OCI-LY7 (cell line): ENCODE data around the gene PPM1M. TPM values are rescaled to one million over a fixed set of nuclear protein-coding genes. Genes with fewer than 3 reads are reported as not detected.

ENCODE experiments used
- BruUV-seq: library from RNA; stranded (reverse); fragments of 400-500 nt; replicated peaks from 2 replicates; lab custom pipeline; 2021; lab: Mats Ljungman, UMichigan
- CTCF ChIA-PET: fragments of 300-600 bp; sonication (Branson Sonifier 250); formaldehyde crosslinking; loops from one replicate; lab custom pipeline; 2022; ENCODE audit warnings: antibody characterized with exemption; ENCODE audit not compliant: unreplicated experiment; lab: Charles Lee
- POLR2A ChIA-PET: fragments of 300-600 bp; sonication (Branson Sonifier 250); formaldehyde crosslinking; loops from one replicate; lab custom pipeline; 2022; ENCODE audit warnings: antibody characterized with exemption; lab: Charles Lee
- DNase-seq: peaks from one replicate; pipeline ENCODE4 v3.0.0-alpha.2; 2015; ENCODE audit warnings: low spot score
- H2AFZ ChIP-seq: fragments of 200-600 bp; sonication (generic), shearing (Covaris generic); 2 replicates; pipeline ENCODE4 v1.6.1; 2014; ENCODE audit warnings: mild to moderate bottlenecking, antibody characterized with exemption, low read length, moderate library complexity
- H3K27ac ChIP-seq: fragments of 200-600 bp; sonication (generic); 2 replicates; pipeline ENCODE4 v1.5.1; 2014; ENCODE audit warnings: mixed run types, low read depth, mild to moderate bottlenecking, moderate library complexity, low read length, inconsistent platforms; ENCODE audit not compliant: poor library complexity, severe bottlenecking
- H3K36me3 ChIP-seq: fragments of 200-600 bp; sonication (generic); 2 replicates; pipeline ENCODE4 v1.6.1; 2014; ENCODE audit warnings: mild to moderate bottlenecking, antibody characterized with exemption, low read length, moderate library complexity, mixed read lengths; ENCODE audit not compliant: insufficient read depth
- H3K4me1 ChIP-seq: fragments of 200-600 bp; sonication (generic); 2 replicates; pipeline ENCODE4 v1.5.1; 2014; ENCODE audit warnings: mild to moderate bottlenecking, low read length; ENCODE audit not compliant: insufficient read depth, poor library complexity, severe bottlenecking
- H3K4me2 ChIP-seq: fragments of 200-600 bp; sonication (generic); 2 replicates; pipeline ENCODE4 v1.6.1; 2014; ENCODE audit warnings: mild to moderate bottlenecking, low read length
- H3K4me3 ChIP-seq: fragments of 200-600 bp; sonication (generic); 2 replicates; pipeline ENCODE4 v1.5.1; 2014; ENCODE audit warnings: mild to moderate bottlenecking, low read depth, low read length; ENCODE audit not compliant: poor library complexity, severe bottlenecking
- H3K79me2 ChIP-seq: fragments of 200-600 bp; sonication (generic); 2 replicates; pipeline ENCODE4 v1.6.1; 2016; ENCODE audit warnings: low read depth, mild to moderate bottlenecking, low read length, moderate library complexity, mixed read lengths; ENCODE audit not compliant: insufficient read depth
- H3K9me2 ChIP-seq: fragments of 200-600 bp; sonication (generic); 2 replicates; pipeline ENCODE4 v1.6.1; 2016; ENCODE audit warnings: mild to moderate bottlenecking, low read length, mixed read lengths; ENCODE audit not compliant: insufficient read depth
- H3K9me3 ChIP-seq: fragments of 200-600 bp; sonication (generic); 2 replicates; pipeline ENCODE4 v1.6.1; 2014; ENCODE audit warnings: mild to moderate bottlenecking, mixed run types, low read length, mixed read lengths
- H4K20me1 ChIP-seq: fragments of 200-600 bp; sonication (generic); 2 replicates; pipeline ENCODE4 v1.6.1; 2014; ENCODE audit warnings: mild to moderate bottlenecking, antibody characterized with exemption, low read length, moderate library complexity, mixed read lengths; ENCODE audit not compliant: insufficient read depth
- CTCF ChIP-seq: fragments of 200-600 bp; sonication (generic); conservative IDR thresholded peaks from 2 replicates; pipeline ENCODE4 v1.5.1; 2014; ENCODE audit warnings: mild to moderate bottlenecking, antibody characterized with exemption, low read length, moderate library complexity, mixed read lengths
- EZH2phosphoT487 ChIP-seq: fragments of 200-600 bp; sonication (generic); IDR thresholded peaks from 2 replicates; pipeline ENCODE4 v1.6.1; 2018; ENCODE audit warnings: low read depth, borderline replicate concordance, mild to moderate bottlenecking, mixed run types, antibody characterized with exemption, low read length, moderate library complexity, mixed read lengths
- intact Hi-C: fragments of 100-400 bp; cut with micrococcal nuclease; formaldehyde crosslinking; loops from one replicate; pipeline ENCODE4 v1.10.0; 2022; ENCODE audit not compliant: unreplicated experiment
- total RNA-seq, 2 experiments: library from RNA; depleted of rRNA in 1 of 2; stranded (reverse); fragments of >200 nt in 1 of 2; shearing (Covaris generic) in 1 of 2; gene quantifications; 2 replicates each; pipeline ENCODE4 v1.2.3, GENCODE V29; 2014 to 2022

Gene PPM1M
- total RNA-seq, 2 experiments from 2014 or later, result 4.4 to 15.6 TPM

GRCh38 chr3:52217409-52217805 is 28.2 kb upstream of the PPM1M start:
- Histone ChIP-seq H3K79me2 (no peaks in the 10 kb centered on the region), H3K4me3 (no peak overlapping the region), H3K4me1 (peaks cover 10% of the 10 kb centered on the region), H3K9me2 (no peaks in the 10 kb centered on the region), H3K27ac (no peak overlapping the region), H3K4me2 (no peak overlapping the region), H3K36me3 (peaks cover 81% of the 10 kb centered on the region), H2AFZ (no peak overlapping the region), H4K20me1 (no peaks in the 10 kb centered on the region; the same call in 1 of the 2 replicates), H3K9me3 (no peaks in the 10 kb centered on the region)
- no peak for DNase-seq
- intact Hi-C loops, result no loop called here
- POLR2A ChIA-PET, result interaction anchor here (0.7 kb wide), 1 partner anchor 98 kb away, joined by 3 read pairs; no protein-coding TSS in a partner anchor
- CTCF ChIA-PET, result no interaction called here
- TF ChIP-seq EZH2phosphoT487 (no peak), CTCF (no peak)
- no TSS peak for BruUV-seq

- TF ChIP-seq CTCF (no peak), EZH2phosphoT487 (no peak)
- Histone ChIP-seq H3K36me3 (peaks cover 81% of the 10 kb centered on the region), H3K79me2 (no peaks in the 10 kb centered on the region), H3K27ac (no peak overlapping the region), H3K9me3 (no peaks in the 10 kb centered on the region), H2AFZ (no peak overlapping the region), H3K4me2 (no peak overlapping the region), H4K20me1 (no peaks in the 10 kb centered on the region; the same call in 1 of the 2 replicates), H3K9me2 (no peaks in the 10 kb centered on the region), H3K4me3 (no peak overlapping the region), H3K4me1 (peaks cover 10% of the 10 kb centered on the region)
- intact Hi-C loops, result no loop called here
- CTCF ChIA-PET, result no interaction called here
- DNase-seq, result no peak
- POLR2A ChIA-PET, result interaction anchor here (0.7 kb wide), 2 partner anchors 44 to 98 kb away, joined by 3 to 4 read pairs; no protein-coding TSS in a partner anchor
- BruUV-seq, result no TSS peak
Measured at GRCh38 chr3:52218026-52218425, 27.5 kb upstream of the PPM1M start.

- Histone ChIP-seq H3K27ac (no peak overlapping the region), H3K4me3 (no peak overlapping the region), H3K9me2 (no peaks in the 10 kb centered on the region), H3K4me2 (no peak overlapping the region), H3K4me1 (peaks cover 10% of the 10 kb centered on the region), H3K79me2 (peaks cover 2% of the 10 kb centered on the region; the same call in 1 of the 2 replicates), H4K20me1 (no peaks in the 10 kb centered on the region; the same call in 1 of the 2 replicates), H2AFZ (no peak overlapping the region), H3K36me3 (peaks cover 81% of the 10 kb centered on the region), H3K9me3 (no peaks in the 10 kb centered on the region)
- ChIA-PET CTCF (no interaction called here), POLR2A (interaction anchor here (0.7 to 2.2 kb wide), 3 partner anchors 9 to 97 kb away, joined by 3 to 8 read pairs (median 4); no protein-coding TSS in a partner anchor)
- TF ChIP-seq CTCF (no peak), EZH2phosphoT487 (no peak)
- DNase-seq, result no peak
- intact Hi-C loops, result no loop called here
- BruUV-seq, result no TSS peak
Measured at GRCh38 chr3:52218454-52218853, 27.1 kb upstream of the PPM1M start.
